ENCODE measurements around the gene POU5F1. TPM values are rescaled to one million over a fixed set of nuclear protein-coding genes. Genes with fewer than 3 reads are reported as not detected.

Gene POU5F1
- total and polyA plus RNA-seq, 12 donors: 0.29 to 2.0 (median 0.39) TPM; not detected in 1

- DNase-seq (no peak), ATAC-seq (peak in 6 of 8 donors; percentile 16 to 49 (median 40))
- Histone ChIP-seq H3K36me3 (no peaks in the 10 kb centered on the region), H3K9me3 (no peaks in the 10 kb centered on the region), H3K4me3 (peak overlapping the region in 5 of 10 donors; percentile 20 to 36 (median 25)), H3K27me3 (peaks cover 0 to 5% (median 0%) of the 10 kb centered on the region in 7 donors), H3K4me1 (peaks cover 6 to 53% (median 40%) of the 10 kb centered on the region in 9 donors), H3K27ac (peak overlapping the region; percentile 29 to 80 (median 66))
- WGBS, 2 donors: 53 to 68% methylated on average over 9 of the region's 9 CpGs
- intact Hi-C loops (cut with DNase I): no loop called here
- peak in 5 of 9 donors; percentile 7 to 51 (median 36) for TF ChIP-seq CTCF (IDR thresholded peaks at IDR 0.05)
Observed at GRCh38 chr6:31114970-31115849, 55.3 kb downstream of the POU5F1 start.

- peak; percentile 82 to 96 (median 90) for ATAC-seq
- H3K4me1 ChIP-seq: peaks cover 6 to 53% (median 40%) of the 10 kb centered on the region in 9 donors
- TF ChIP-seq CTCF (IDR thresholded peaks at IDR 0.05): no peak
- no peaks in the 10 kb centered on the region for H3K9me3 ChIP-seq
- peak within 1 kb of the TSS in 5 of 10 donors; percentile 20 to 36 (median 25) for H3K4me3 ChIP-seq
- H3K27ac ChIP-seq: peak within 1 kb of the TSS; percentile 29 to 80 (median 66)
- peak; percentile 76 to 77 for DNase-seq
- 2 to 22% methylated on average over 3 of the region's 3 CpGs for WGBS, 2 donors
- peaks cover 0 to 7% (median 0%) of the 10 kb centered on the region in 7 donors for H3K27me3 ChIP-seq
- H3K36me3 ChIP-seq: no peaks in the 10 kb centered on the region
- intact Hi-C loops (cut with DNase I): no loop called here
Observed at GRCh38 chr6:31114541-31114878, 56.0 kb downstream of the POU5F1 start, which contains the start of gene PSORS1C1. Gene PSORS1C1 (plus strand): TSS chr6:31114800. CDS start chr6:31129633, 14,833 bp downstream.

Other genes with a start within 250 kb of the POU5F1 start
- not detected for gene SFTA2, start 238.5 kb downstream of the POU5F1 start, total RNA-seq
- not detected for gene SFTA2, start 238.5 kb downstream of the POU5F1 start, polyA plus RNA-seq
- under 1 TPM in 1 of 10 donors, not detected in 9; 0.08 TPM for gene MUCL3, start 229.7 kb downstream of the POU5F1 start, total RNA-seq
- gene MUCL3, start 229.7 kb downstream of the POU5F1 start, polyA plus RNA-seq: not detected
- gene MUC21, start 187.0 kb downstream of the POU5F1 start, total RNA-seq: not detected
- gene MUC21, start 187.0 kb downstream of the POU5F1 start, polyA plus RNA-seq: under 1 TPM in 1 of 2 donors, not detected in 1; 0.09 TPM
- under 1 TPM; 0.07 to 0.64 (median 0.24) TPM for gene MUC22, start 160.2 kb downstream of the POU5F1 start, total RNA-seq
- gene MUC22, start 160.2 kb downstream of the POU5F1 start, polyA plus RNA-seq: under 1 TPM; under 0.01 to 0.29 TPM
- gene C6orf15, start 58.1 kb downstream of the POU5F1 start, total RNA-seq: not detected
- not detected for gene C6orf15, start 58.1 kb downstream of the POU5F1 start, polyA plus RNA-seq
- 1 to 10 TPM in 9 of 10 donors, under 1 TPM in 1; 1.00 to 6.2 (median 3.0) TPM for gene PSORS1C1, start 55.9 kb downstream of the POU5F1 start, total RNA-seq
- 1 to 10 TPM in 1 of 2 donors, under 1 TPM in 1; 0.13 to 5.0 TPM for gene PSORS1C1, start 55.9 kb downstream of the POU5F1 start, polyA plus RNA-seq
- under 1 TPM in 1 of 10 donors, not detected in 9; 0.11 TPM for gene CDSN, start 50.2 kb downstream of the POU5F1 start, total RNA-seq
- gene CDSN, start 50.2 kb downstream of the POU5F1 start, polyA plus RNA-seq: under 1 TPM; 0.01 to 0.15 TPM
- not detected for gene PSORS1C2, start 31.6 kb downstream of the POU5F1 start, total RNA-seq
- not detected for gene PSORS1C2, start 31.6 kb downstream of the POU5F1 start, polyA plus RNA-seq
- gene CCHCR1, start 12.9 kb downstream of the POU5F1 start, total RNA-seq: 10 to 100 TPM in 7 of 10 donors, 1 to 10 TPM in 3; 8.0 to 15.9 (median 12.5) TPM
- 10 to 100 TPM in 1 of 2 donors, 1 to 10 TPM in 1; 9.0 to 11.0 TPM for gene CCHCR1, start 12.9 kb downstream of the POU5F1 start, polyA plus RNA-seq
- 1 to 10 TPM; 1.6 to 7.3 (median 2.4) TPM for gene TCF19, start 12.1 kb downstream of the POU5F1 start, total RNA-seq
- 1 to 10 TPM; 2.7 to 2.9 TPM for gene TCF19, start 12.1 kb downstream of the POU5F1 start, polyA plus RNA-seq
- 1,000 to 10,000 TPM in 1 of 10 donors, 100 to 1,000 TPM in 9; 121 to 1,262 (median 232) TPM for gene HLA-C, start 101.4 kb upstream of the POU5F1 start, total RNA-seq
- gene HLA-C, start 101.4 kb upstream of the POU5F1 start, polyA plus RNA-seq: 100 to 1,000 TPM; 193 to 266 TPM
- 1,000 to 10,000 TPM in 1 of 10 donors, 100 to 1,000 TPM in 9; 252 to 2,676 (median 383) TPM for gene HLA-B, start 186.5 kb upstream of the POU5F1 start, total RNA-seq
- gene HLA-B, start 186.5 kb upstream of the POU5F1 start, polyA plus RNA-seq: 100 to 1,000 TPM; 516 to 656 TPM
- gene MICA, start 232.9 kb upstream of the POU5F1 start, total RNA-seq: 10 to 100 TPM in 2 of 10 donors, 1 to 10 TPM in 8; 3.2 to 15.0 (median 8.7) TPM
- 10 to 100 TPM; 21.2 to 36.0 TPM for gene MICA, start 232.9 kb upstream of the POU5F1 start, polyA plus RNA-seq

Data from heart right ventricle (tissue), 16 donors.